ENCODE measurements around the gene BLM. TPM values are rescaled to one million over a fixed set of nuclear protein-coding genes. Genes with fewer than 3 reads are reported as not detected.

The BLM gene
- polyA plus RNA-seq, 2 of the 4 experiments (the other 2 are of a cell fraction): 10.5 to 15.2 TPM

- FAIRE-seq: no peak
- POLR2A ChIA-PET: no interaction called here
- no peak overlapping the region for H3K4me2 ChIP-seq
These were observed 25.8 kb upstream of the BLM start for GRCh38 chr15:90691369-90691768.

GRCh38 chr15:90691982-90692773 is 25.0 kb upstream of the BLM start:
- DNase-seq (ENCODE audit: low read depth in 1 of 2, low spot score in 1 of 2): no peak
- Histone ChIP-seq H3K4me2 (no peak overlapping the region), H3K27ac (no peak overlapping the region), H3K4me1 (no peaks in the 10 kb centered on the region), H3K4me3 (no peak overlapping the region), H3K9me3 (peaks cover 11% of the 10 kb centered on the region; the same call in 2 of the 3 replicates)
- FAIRE-seq: no peak
- no peak for ATAC-seq
- ChIA-PET POLR2A (no interaction called here), CTCF (interaction anchor here (0.9 to 2.3 kb wide), 2 partner anchors 44 to 194 kb away, joined by 3 to 11 read pairs; no protein-coding TSS in a partner anchor)
- WGBS (ENCODE audit: missing lambda C conversion rate): 45% methylated on average over 4 of the region's 4 CpGs
- TF ChIP-seq POLR2A (IDR thresholded peaks at IDR 0.05; ENCODE audit: low read length) (no peak), RAD21 (conservative IDR thresholded peaks at IDR 0.05 in 1 of 2, IDR thresholded peaks at IDR 0.05 in 1 of 2) (no peak), CEBPB (IDR thresholded peaks at IDR 0.05) (no peak), MAFK (IDR thresholded peaks at IDR 0.05; ENCODE audit: partially characterized antibody) (no peak), POLR2AphosphoS2 (conservative IDR thresholded peaks at IDR 0.05; ENCODE audit: low read length) (no peak), HOXB13 (CRISPR knock-in tag; IDR thresholded peaks at IDR 0.05; ENCODE audit: low read depth) (no peak), HMGXB4 (CRISPR knock-in tag; IDR thresholded peaks at IDR 0.05; ENCODE audit: borderline replicate concordance) (no peak), CTCF (IDR thresholded peaks at IDR 0.05) (no peak), KDM1A (IDR thresholded peaks at IDR 0.05; ENCODE audit: low read depth) (no peak), RARB (CRISPR knock-in tag; IDR thresholded peaks at IDR 0.05) (no peak), TFCP2L1 (CRISPR knock-in tag; IDR thresholded peaks at IDR 0.05) (no peak), NPAS2 (CRISPR knock-in tag; IDR thresholded peaks at IDR 0.05; ENCODE audit: borderline replicate concordance) (no peak), ZNF302 (CRISPR knock-in tag; IDR thresholded peaks at IDR 0.05) (no peak)

More at GRCh38 chr15:90691369-90691768, 25.8 kb upstream of the BLM start:
- TF ChIP-seq EP300 (IDR thresholded peaks at IDR 0.05): no peak
- TF ChIP-seq PBX3 (IDR thresholded peaks at IDR 0.05): no peak
- no peak for TF ChIP-seq USF2 (IDR thresholded peaks at IDR 0.05)
- TF ChIP-seq ZC3H11A (IDR thresholded peaks at IDR 0.05): no peak
- TF ChIP-seq ATOH8 (CRISPR knock-in tag; IDR thresholded peaks at IDR 0.05; ENCODE audit: low read depth): no peak
- TF ChIP-seq FOXS1 (CRISPR knock-in tag; IDR thresholded peaks at IDR 0.05): no peak
- TF ChIP-seq NR3C1 (IDR thresholded peaks at IDR 0.05): no peak
- TF ChIP-seq RFX5 (IDR thresholded peaks at IDR 0.05): no peak
- no peak for TF ChIP-seq MYC (IDR thresholded peaks at IDR 0.05; ENCODE audit: borderline replicate concordance, low read length)
- TF ChIP-seq CTCF (IDR thresholded peaks at IDR 0.05): no peak
- no peak for TF ChIP-seq KDM5A (IDR thresholded peaks at IDR 0.05)
- no peak for TF ChIP-seq RNF2 (IDR thresholded peaks at IDR 0.05; ENCODE audit: borderline replicate concordance, low read depth)
- no peak for TF ChIP-seq HOXA7 (CRISPR knock-in tag; IDR thresholded peaks at IDR 0.05)
- no peak for TF ChIP-seq GATA3 (IDR thresholded peaks at IDR 0.05; ENCODE audit: borderline replicate concordance)
- H3K4me1 ChIP-seq: no peaks in the 10 kb centered on the region
- ATAC-seq: peak in 1 of 2 experiments; percentile 52; a peak in 2 of 6 replicates
- DNase-seq (ENCODE audit: low read depth in 1 of 2, low spot score in 1 of 2): no peak
- CTCF ChIA-PET: interaction anchor here (0.7 to 0.9 kb wide), 2 partner anchors 39 to 44 kb away, joined by 3 to 5 read pairs; no protein-coding TSS in a partner anchor
- H3K4me3 ChIP-seq: no peak overlapping the region
- H3K9me3 ChIP-seq: peaks cover 11% of the 10 kb centered on the region; the same call in 2 of the 3 replicates
- H3K27ac ChIP-seq: no peak overlapping the region
- 72% methylated on average over 4 of the region's 4 CpGs for WGBS (ENCODE audit: missing lambda C conversion rate)
